HepG2 (cell line): ENCODE data around the gene LITAF. TPM values are rescaled to one million over a fixed set of nuclear protein-coding genes. Genes with fewer than 3 reads are reported as not detected.
A peak's percentile ranks its signal among the peaks of the same experiment; 100 is the strongest.

Experiments
- ATAC-seq: fragments of 200-7000 bp; cut with Tn5 transposase; 3 replicates; pipeline ENCODE4 v1.9.1; 2020; ENCODE audit warnings: mild to moderate bottlenecking, moderate library complexity
- BruUV-seq: library from RNA; stranded (reverse); fragments of 400-500 nt; replicated peaks from 2 replicates; lab custom pipeline; 2021; lab: Mats Ljungman, UMichigan
- CTCF ChIA-PET: fragments of 300-600 bp; formaldehyde crosslinking; extraction: SDS; loops from one replicate; lab custom pipeline; 2021; ENCODE audit warnings: low total read pairs, inconsistent platforms, low intra/inter-chr PET ratio; lab: Yijun Ruan, JAX
- POLR2A ChIA-PET: fragments of 350-600 bp; sonication (Branson Sonifier 250); formaldehyde crosslinking; loops from one replicate; lab custom pipeline; 2020; ENCODE audit warnings: antibody characterized with exemption, inconsistent platforms; lab: Yijun Ruan, JAX
- DNase-seq: peaks from one replicate; pipeline ENCODE4 v3.0.0-alpha.2; 2015; ENCODE audit warnings: low spot score
- FAIRE-seq: peaks from 3 replicates; lab custom pipeline; 2011; peaks lifted over from hg19 to GRCh38; lab: Jason Lieb, UNC
- H2AFZ ChIP-seq: one replicate; pipeline ENCODE4 v1.6.1; 2011; ENCODE audit warnings: low read length, inconsistent platforms
- H3K27ac ChIP-seq: fragments of 300-600 bp; 3 replicates; pipeline ENCODE4 v1.8.0; 2011; ENCODE audit warnings: mixed run types, mild to moderate bottlenecking, mixed read lengths, low read length, inconsistent platforms; ENCODE audit not compliant: insufficient read depth; ENCODE audit errors: extremely low read length
- H3K27me3 ChIP-seq, 2 experiments: fragments of 200-600 bp in 1 of 2; 2 replicates in 1 of 2; 3 replicates in 1 of 2; pipeline versions ENCODE4 v1.6.0 to v1.8.0; 2011; ENCODE audit warnings: low read length in 2 of 2, mild to moderate bottlenecking in 2 of 2, moderate library complexity in 2 of 2, inconsistent platforms in 1 of 2; ENCODE audit not compliant: insufficient read depth in 2 of 2, control insufficient read depth in 1 of 2
- H3K36me3 ChIP-seq, 2 experiments: fragments of 200-600 bp in 1 of 2; replicated peaks in 1 of 2; 2 replicates in 1 of 2; 3 replicates in 1 of 2; pipeline versions ENCODE4 v1.5.1 to v1.8.0; 2011; ENCODE audit warnings: low read length in 2 of 2, inconsistent platforms in 1 of 2; ENCODE audit not compliant: insufficient read depth in 2 of 2, control insufficient read depth in 1 of 2
- H3K4me1 ChIP-seq: 2 replicates; pipeline ENCODE4 v1.5.1; 2012; ENCODE audit warnings: low read length, inconsistent platforms; ENCODE audit not compliant: insufficient read depth
- H3K4me2 ChIP-seq: 2 replicates; pipeline ENCODE4 v1.6.0; 2011; ENCODE audit warnings: low read depth, low read length, inconsistent platforms
- H3K4me3 ChIP-seq, 3 experiments: fragments of 200-600 bp in 1 of 3; sonication (generic), shearing (Covaris generic) in 1 of 3; replicated peaks in 1 of 3; 2 replicates each; pipeline ENCODE4 v1.5.1; 2011 to 2016; ENCODE audit warnings: low read length in 3 of 3, inconsistent platforms in 2 of 3, low read depth in 2 of 3, mild to moderate bottlenecking in 2 of 3, control low read depth in 1 of 3, mixed read lengths in 1 of 3; ENCODE audit not compliant: insufficient read depth in 1 of 3
- H3K79me2 ChIP-seq: one replicate; pipeline ENCODE4 v1.6.1; 2011; ENCODE audit warnings: low read length, inconsistent platforms; ENCODE audit not compliant: insufficient read depth
- H3K9ac ChIP-seq: 2 replicates; pipeline ENCODE4 v1.6.0; 2011; ENCODE audit warnings: mild to moderate bottlenecking, low read depth, low read length, inconsistent platforms; ENCODE audit not compliant: insufficient read depth
- H3K9me3 ChIP-seq: 2 replicates; pipeline ENCODE4 v1.5.1; 2012; ENCODE audit warnings: mild to moderate bottlenecking, low read length
- H4K20me1 ChIP-seq: 2 replicates; pipeline ENCODE4 v1.6.0; 2011; ENCODE audit warnings: inconsistent platforms, mild to moderate bottlenecking, low read length, moderate library complexity; ENCODE audit not compliant: insufficient read depth
- ELF4 ChIP-seq: sonication (generic); formaldehyde crosslinking; IDR thresholded peaks from 2 replicates; pipeline ENCODE4 v1.5.0; 2020; ENCODE audit warnings: missing genetic modification reagents, mild to moderate bottlenecking, moderate library complexity, borderline replicate concordance
- HIVEP1 ChIP-seq: sonication (generic); formaldehyde crosslinking; IDR thresholded peaks from 2 replicates; pipeline ENCODE4 v1.4.0; 2020; ENCODE audit warnings: mild to moderate bottlenecking, missing genetic modification reagents
- KLF6 ChIP-seq: IDR thresholded peaks from 2 replicates; pipeline ENCODE4 v1.8.0; 2016; ENCODE audit warnings: missing biosample characterization, missing genetic modification reagents
- POGK ChIP-seq: sonication (generic); formaldehyde crosslinking; conservative IDR thresholded peaks from 2 replicates; pipeline ENCODE4 v1.8.0; 2022; ENCODE audit warnings: mild to moderate bottlenecking, moderate library complexity, missing genetic modification reagents
- TOPORS ChIP-seq: sonication (generic); formaldehyde crosslinking; IDR thresholded peaks from 2 replicates; pipeline ENCODE4 v1.8.0; 2023; ENCODE audit warnings: mild to moderate bottlenecking, missing genetic modification reagents
- ZNF276 ChIP-seq: sonication (generic); formaldehyde crosslinking; IDR thresholded peaks from 2 replicates; pipeline ENCODE4 v1.4.0; 2020; ENCODE audit warnings: mild to moderate bottlenecking, low read depth, missing genetic modification reagents
- ZNF501 ChIP-seq: sonication (generic); formaldehyde crosslinking; IDR thresholded peaks from 2 replicates; pipeline ENCODE4 v1.5.1; 2020; ENCODE audit warnings: mild to moderate bottlenecking, moderate library complexity, missing genetic modification reagents
- ZNF780A ChIP-seq: sonication (generic); formaldehyde crosslinking; IDR thresholded peaks from 2 replicates; pipeline ENCODE4 v1.8.0; 2022; ENCODE audit warnings: mild to moderate bottlenecking, missing genetic modification reagents, moderate library complexity
- ZSCAN25 ChIP-seq: sonication (generic); formaldehyde crosslinking; IDR thresholded peaks from 2 replicates; pipeline ENCODE4 v1.8.0; 2022; ENCODE audit warnings: mild to moderate bottlenecking, missing genetic modification reagents
- ZSCAN5A ChIP-seq: sonication (generic); formaldehyde crosslinking; IDR thresholded peaks from 2 replicates; pipeline ENCODE4 v1.8.0; 2022; ENCODE audit warnings: mild to moderate bottlenecking, missing genetic modification reagents, borderline replicate concordance
- WGBS: methylation state at CpG from one replicate; pipeline ENCODE4 v1.1.6; 2017; ENCODE audit warnings: low lambda C conversion rate; 5-methylcytosine and 5-hydroxymethylcytosine counted together
- in situ Hi-C: cut with HindIII; loops from 2 replicates; pipeline ENCODE4 v1.10.0; 2017; ENCODE audit warnings: low pct_unique_long_range_greater_than_20kb; ENCODE audit not compliant: extremely low pct_ligation_motif_present
- intact Hi-C: fragments of 100-400 bp; cut with micrococcal nuclease; formaldehyde crosslinking; loops from one replicate; pipeline ENCODE4 v1.10.0; 2022; ENCODE audit not compliant: unreplicated experiment
- polyA plus RNA-seq, 8 experiments: library from polyadenylated mRNA; depleted of rRNA in 3 of 8; stranded (reverse) in 7 of 8; unstranded in 1 of 8; fragments of >200 nt; fragmentation: Illumina TruSeq in 4 of 8; extraction: Trizol in 4 of 8; gene quantifications; 2 replicates each; pipeline versions ENCODE4 v1.2.1 to v1.2.3, GENCODE V29; 2011 to 2016; ENCODE audit warnings: low read depth in 4 of 8, missing spikeins in 1 of 8, mixed read lengths in 1 of 8; ENCODE audit not compliant: insufficient read depth in 1 of 8
- total RNA-seq, 5 experiments: library from RNA; depleted of rRNA; stranded (reverse); fragments of >200 nt; fragmentation: Illumina TruSeq; extraction: Trizol; gene quantifications; 2 replicates each; pipeline ENCODE4 v1.2.3, GENCODE V29; 2016; ENCODE audit warnings: low read depth in 1 of 5

The LITAF gene
- total and polyA plus RNA-seq, 2 of the 13 experiments (the other 11 are each of a cell fraction or from before 2014, with no cell fraction given), result 80.1 to 141 TPM

- TF ChIP-seq POGK (CRISPR knock-in tag) (0 out of 2 replicates have a peak, but pooled peaks have one; percentile 31), HIVEP1 (CRISPR knock-in tag) (no peak), ELF4 (CRISPR knock-in tag) (no peak), ZNF276 (CRISPR knock-in tag) (0 out of 2 replicates have a peak, but pooled peaks have one; percentile 20), ZSCAN25 (CRISPR knock-in tag) (no peak)
These were observed 23.9 kb upstream of the LITAF start (continued) for GRCh38 chr16:11610580-11610979.

- FAIRE-seq (no peak), DNase-seq (no peak)
- Histone ChIP-seq H3K9ac (no peak overlapping the region), H3K79me2 (no peaks in the 10 kb centered on the region), H4K20me1 (no peaks in the 10 kb centered on the region), H3K4me3 (no peak overlapping the region)
- POLR2A ChIA-PET, result no interaction called here
- in situ Hi-C loops, result no loop called here
- TF ChIP-seq ZSCAN5A (CRISPR knock-in tag) (0 out of 2 replicates have a peak, but pooled peaks have one; percentile 36), TOPORS (CRISPR knock-in tag) (0 out of 2 replicates have a peak, but pooled peaks have one; percentile 44), KLF6 (CRISPR knock-in tag) (no peak), ZNF501 (CRISPR knock-in tag) (peak; percentile 46; the same call in 1 of the 2 replicates), ZNF780A (CRISPR knock-in tag) (no peak)
- TF ChIP-seq, all 625 proteins: peak for 3
- H3K27me3 ChIP-seq, result peaks cover 10 to 43% of the 10 kb centered on the region in 2 experiments
- H3K4me2 ChIP-seq, result no peak overlapping the region
- CTCF ChIA-PET, result no interaction called here
- H3K4me1 ChIP-seq, result peaks cover 41% of the 10 kb centered on the region
- H3K36me3 ChIP-seq, result no peaks in the 10 kb centered on the region
- 67% methylated on average over 9 of the region's 9 CpGs for WGBS
- no peak overlapping the region for H3K27ac ChIP-seq
- no peaks in the 10 kb centered on the region for H3K9me3 ChIP-seq
- intact Hi-C loops, result no loop called here
- no TSS peak for BruUV-seq
- H2AFZ ChIP-seq, result no peak overlapping the region
- no peak for ATAC-seq
These were observed 23.4 kb upstream of the LITAF start for GRCh38 chr16:11610121-11610505.
